Effector memory CD4-positive, alpha-beta T cell (primary cell): Measurements from ENCODE around the gene PGGHG.
A peak's percentile ranks its signal among the peaks of the same experiment; 100 is the strongest.
"Not testable (repeated sequence)": the region's sequence is repeated elsewhere in the genome, so short reads cannot be mapped to it uniquely, and the experiment has no call there.

ENCODE experiments used
- DNase-seq, 3 donors: peaks; one replicate each; pipeline ENCODE4 v3.0.0-alpha.2; 2020
- H3K27ac ChIP-seq: 2 replicates; pipeline ENCODE4 v1.7.0; 2013; ENCODE audit warnings: mild to moderate bottlenecking, low read length, moderate library complexity; ENCODE audit not compliant: insufficient read depth, poor library complexity, severe bottlenecking
- H3K27me3 ChIP-seq: replicated peaks from 2 replicates; pipeline ENCODE4 v1.7.0; 2013; ENCODE audit warnings: mild to moderate bottlenecking, low read length; ENCODE audit not compliant: insufficient read depth, control insufficient read depth, poor library complexity, severe bottlenecking
- H3K36me3 ChIP-seq: 2 replicates; pipeline ENCODE4 v1.7.0; 2013; ENCODE audit warnings: mild to moderate bottlenecking, low read length, moderate library complexity; ENCODE audit not compliant: control insufficient read depth, insufficient read depth
- H3K4me1 ChIP-seq: 2 replicates; pipeline ENCODE4 v1.7.0; 2013; ENCODE audit warnings: low read length, mild to moderate bottlenecking; ENCODE audit not compliant: control insufficient read depth, insufficient read depth, poor library complexity, severe bottlenecking
- H3K4me3 ChIP-seq: 2 replicates; pipeline ENCODE4 v1.7.0; 2013; ENCODE audit warnings: low read length, low read depth, mild to moderate bottlenecking; ENCODE audit not compliant: insufficient read depth, poor library complexity, severe bottlenecking
- H3K9me3 ChIP-seq: 2 replicates; pipeline ENCODE4 v1.7.0; 2013; ENCODE audit warnings: mild to moderate bottlenecking, low read length, moderate library complexity; ENCODE audit not compliant: control insufficient read depth

Gene PGGHG

DNA sequence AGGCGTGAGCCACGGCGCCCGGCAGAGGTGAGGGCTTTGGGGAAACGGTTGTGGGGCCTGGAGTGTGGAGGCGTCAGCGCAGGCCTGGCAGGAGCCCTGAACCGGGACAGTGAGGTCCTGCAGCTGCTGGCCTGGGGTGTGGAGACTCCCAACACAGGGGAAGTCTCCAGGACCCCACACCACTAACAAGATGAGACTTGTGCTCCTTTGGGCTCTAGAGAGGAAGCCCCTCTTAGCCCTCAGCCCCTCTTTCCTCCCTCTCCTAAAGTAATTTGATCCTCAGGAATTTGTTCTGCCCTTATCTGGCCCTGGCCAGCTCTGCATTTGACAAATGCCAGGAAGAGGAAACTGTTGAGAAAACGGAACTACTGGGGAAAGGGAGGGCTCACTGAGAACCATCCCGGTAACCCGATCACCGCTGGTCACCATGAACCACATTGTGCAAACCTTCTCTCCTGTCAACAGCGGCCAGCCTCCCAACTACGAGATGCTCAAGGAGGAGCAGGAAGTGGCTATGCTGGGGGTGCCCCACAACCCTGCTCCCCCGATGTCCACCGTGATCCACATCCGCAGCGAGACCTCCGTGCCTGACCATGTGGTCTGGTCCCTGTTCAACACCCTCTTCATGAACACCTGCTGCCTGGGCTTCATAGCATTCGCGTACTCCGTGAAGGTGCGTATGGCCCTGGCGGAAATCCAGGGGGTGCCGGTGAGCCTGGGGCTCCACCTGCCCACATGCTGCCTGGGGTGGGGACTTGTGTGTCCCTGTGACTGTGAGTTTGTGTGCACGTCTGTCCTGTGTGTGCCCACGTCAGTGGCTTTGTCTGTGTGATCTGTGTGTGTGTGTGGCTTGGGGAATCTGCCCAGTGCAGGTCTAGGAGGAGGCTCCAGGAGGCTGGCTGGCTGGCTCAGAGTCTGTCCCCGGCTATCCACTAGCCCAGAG lies 19.1 kb downstream of the PGGHG start, which contains the start of gene IFITM2:
Gene IFITM2 (plus strand): TSS at position 51 of the 943 bp plus-strand sequence. CDS start 377 bp downstream, at position 428.
- Histone ChIP-seq H3K27ac (peak within 1 kb of the TSS; percentile 78), H3K4me1 (peaks cover 37% of the 10 kb centered on the region), H3K4me3 (peak within 1 kb of the TSS; percentile 53)

DNA sequence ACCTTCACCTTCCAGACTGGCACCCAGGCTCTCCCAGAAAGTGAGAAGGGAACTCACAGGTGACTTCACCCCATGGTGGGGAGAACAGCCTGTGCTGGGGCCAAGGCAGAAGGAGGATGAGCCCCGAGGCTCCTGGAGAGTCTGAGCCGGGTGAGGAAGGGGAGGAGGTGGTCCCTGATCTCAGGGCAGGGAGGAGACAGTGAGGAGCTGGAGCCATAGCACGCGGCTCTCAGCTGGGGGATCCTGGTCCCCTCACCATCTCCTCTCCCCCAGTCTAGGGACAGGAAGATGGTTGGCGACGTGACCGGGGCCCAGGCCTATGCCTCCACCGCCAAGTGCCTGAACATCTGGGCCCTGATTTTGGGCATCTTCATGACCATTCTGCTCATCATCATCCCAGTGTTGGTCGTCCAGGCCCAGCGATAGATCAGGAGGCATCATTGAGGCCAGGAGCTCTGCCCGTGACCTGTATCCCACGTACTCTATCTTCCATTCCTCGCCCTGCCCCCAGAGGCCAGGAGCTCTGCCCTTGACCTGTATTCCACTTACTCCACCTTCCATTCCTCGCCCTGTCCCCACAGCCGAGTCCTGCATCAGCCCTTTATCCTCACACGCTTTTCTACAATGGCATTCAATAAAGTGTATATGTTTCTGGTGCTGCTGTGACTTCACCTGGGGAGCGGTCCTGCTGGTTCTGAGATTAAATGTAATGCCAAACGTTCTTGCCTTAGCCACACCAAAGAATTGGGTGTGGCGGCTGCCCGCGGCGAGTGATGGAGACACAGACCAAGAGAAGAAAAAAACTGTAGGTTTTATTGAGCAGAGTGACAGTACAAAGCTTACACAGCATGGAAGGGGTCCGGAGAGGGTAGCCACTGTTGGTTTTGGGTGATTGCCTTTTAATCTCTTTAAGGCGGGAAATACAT lies 20.1 kb downstream of the PGGHG start:
- not testable (repeated sequence) for DNase-seq
- Histone ChIP-seq H3K27ac (peak overlapping the region; percentile 78), H3K4me1 (peaks cover 43% of the 10 kb centered on the region)

More for the DNA sequence above, 19.1 kb downstream of the PGGHG start, which contains the start of gene IFITM2:
- not testable (repeated sequence) for H3K27me3 ChIP-seq, H3K9me3 ChIP-seq, H3K36me3 ChIP-seq
- DNase-seq = peak; percentile 36 to 51 (median 39)

GRCh38 chr11:309979-310572 lies 21.1 kb downstream of the PGGHG start:
- H3K27me3 ChIP-seq, DNase-seq, H3K36me3 ChIP-seq, H3K9me3 ChIP-seq: not testable (repeated sequence)
- H3K27ac ChIP-seq = peak overlapping the region; percentile 78
- peak overlapping the region; percentile 44 for H3K4me3 ChIP-seq
- peaks cover 39% of the 10 kb centered on the region for H3K4me1 ChIP-seq

More for the DNA sequence above, 20.1 kb downstream of the PGGHG start:
- H3K4me3 ChIP-seq = peak overlapping the region; percentile 44
- H3K36me3 ChIP-seq, H3K27me3 ChIP-seq, H3K9me3 ChIP-seq: not testable (repeated sequence)

DNA sequence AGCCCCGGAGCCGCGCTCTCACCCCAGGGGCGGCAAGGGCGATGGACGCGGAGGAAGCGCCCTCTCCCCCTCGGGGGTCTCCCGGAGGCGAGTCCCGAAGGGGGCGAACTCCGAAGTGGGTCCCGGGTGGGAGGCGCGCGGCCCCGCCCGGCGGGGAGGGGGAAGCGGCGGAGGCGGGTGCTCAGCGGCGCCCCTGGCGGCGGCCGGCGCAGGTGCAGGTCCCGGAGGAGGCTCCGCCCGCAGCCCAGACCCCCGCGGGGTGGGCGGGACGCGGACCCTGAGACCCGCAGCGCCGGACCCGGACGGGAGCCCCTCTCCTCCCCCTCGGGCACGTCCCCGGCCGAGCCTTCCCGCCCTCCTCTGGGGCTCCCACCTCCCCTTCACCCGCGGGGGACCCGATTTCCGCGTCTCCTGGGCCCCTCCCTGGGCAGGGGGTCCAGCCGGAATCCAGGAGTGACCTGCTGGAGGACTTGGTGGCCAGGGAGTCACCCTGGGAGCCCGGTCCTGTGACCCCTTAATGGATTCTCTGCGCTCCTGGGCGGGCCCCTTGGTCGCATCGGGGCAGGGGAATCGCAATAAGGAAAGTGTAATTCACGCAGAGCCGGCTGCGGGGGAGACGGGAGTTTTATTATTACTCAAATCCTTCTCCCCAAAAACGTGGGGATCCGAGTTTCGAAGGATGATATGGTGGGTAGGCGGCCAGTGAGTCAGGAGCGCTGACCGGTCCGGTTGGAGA lies 22.3 kb downstream of the PGGHG start:
- H3K9me3 ChIP-seq, H3K36me3 ChIP-seq, H3K27me3 ChIP-seq, DNase-seq: not testable (repeated sequence)
- peak overlapping the region; percentile 87 for H3K4me3 ChIP-seq
- H3K27ac ChIP-seq = peak overlapping the region; percentile 77
- H3K4me1 ChIP-seq = peaks cover 39% of the 10 kb centered on the region

GRCh38 chr11:312092-312816 lies 23.3 kb downstream of the PGGHG start:
- DNase-seq = no peak
- H3K4me3 ChIP-seq = peak overlapping the region; percentile 87
- peaks cover 35% of the 10 kb centered on the region for H3K4me1 ChIP-seq
- H3K36me3 ChIP-seq = peaks cover 7% of the 10 kb centered on the region
- H3K9me3 ChIP-seq = no peaks in the 10 kb centered on the region
- H3K27ac ChIP-seq = peak overlapping the region; percentile 77
- no peaks in the 10 kb centered on the region for H3K27me3 ChIP-seq

DNA sequence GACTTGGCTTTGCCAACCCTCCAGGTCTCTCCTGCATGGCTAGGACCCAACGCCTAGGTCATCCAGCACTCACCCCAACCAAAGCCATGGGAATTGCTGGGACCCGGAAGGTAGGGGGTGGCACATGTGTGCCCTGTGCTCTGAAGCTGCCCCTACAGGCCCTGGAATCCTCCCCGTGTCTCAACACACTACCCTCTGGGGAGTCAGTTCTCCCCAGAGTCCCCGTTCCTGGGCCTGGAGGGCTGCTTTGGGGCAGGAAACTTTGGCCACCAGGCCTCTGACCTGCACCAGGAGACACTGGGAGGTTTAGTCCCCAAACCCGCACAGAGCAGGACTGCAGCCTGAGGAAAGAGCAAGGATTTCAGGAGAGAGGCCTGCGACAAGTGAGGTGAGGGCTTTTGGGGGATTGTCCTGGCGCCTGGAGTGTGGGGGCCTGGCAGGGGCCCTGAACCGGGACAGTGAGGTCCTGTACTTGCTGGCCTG lies 24.4 kb downstream of the PGGHG start:
- peak overlapping the region; percentile 87 for H3K4me3 ChIP-seq
- no peak for DNase-seq
- peak overlapping the region; percentile 77 for H3K27ac ChIP-seq

DNA sequence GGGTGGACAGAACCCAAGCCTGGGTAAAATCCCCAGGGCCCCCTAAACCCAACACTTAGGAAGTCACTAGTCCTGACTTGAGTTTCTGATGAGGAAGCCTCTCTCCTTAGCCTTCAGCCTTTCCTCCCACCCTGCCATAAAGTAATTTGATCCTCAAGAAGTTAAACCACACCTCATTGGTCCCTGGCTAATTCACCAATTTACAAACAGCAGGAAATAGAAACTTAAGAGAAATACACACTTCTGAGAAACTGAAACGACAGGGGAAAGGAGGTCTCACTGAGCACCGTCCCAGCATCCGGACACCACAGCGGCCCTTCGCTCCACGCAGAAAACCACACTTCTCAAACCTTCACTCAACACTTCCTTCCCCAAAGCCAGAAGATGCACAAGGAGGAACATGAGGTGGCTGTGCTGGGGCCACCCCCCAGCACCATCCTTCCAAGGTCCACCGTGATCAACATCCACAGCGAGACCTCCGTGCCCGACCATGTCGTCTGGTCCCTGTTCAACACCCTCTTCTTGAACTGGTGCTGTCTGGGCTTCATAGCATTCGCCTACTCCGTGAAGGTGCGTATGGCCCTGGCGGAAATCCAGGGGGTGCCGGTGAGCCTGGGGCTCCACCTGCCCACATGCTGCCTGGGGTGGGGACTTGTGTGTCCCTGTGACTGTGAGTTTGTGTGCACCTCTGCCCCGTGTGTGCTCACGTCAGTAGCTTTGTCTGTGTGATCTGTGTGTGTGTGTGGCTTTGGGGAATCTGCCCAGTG lies 25.0 kb downstream of the PGGHG start, which contains the start of gene IFITM1:
Gene IFITM1 (plus strand): TSS at position 254 of the 767 bp plus-strand sequence. CDS start 131 bp downstream, at position 385.
- H3K27ac ChIP-seq = peak within 1 kb of the TSS; percentile 77

More for the DNA sequence above, 24.4 kb downstream of the PGGHG start:
- peaks cover 34% of the 10 kb centered on the region for H3K4me1 ChIP-seq
- no peaks in the 10 kb centered on the region for H3K27me3 ChIP-seq
- peaks cover 7% of the 10 kb centered on the region for H3K36me3 ChIP-seq
- no peaks in the 10 kb centered on the region for H3K9me3 ChIP-seq

GRCh38 chr11:314554-314875 lies 25.6 kb downstream of the PGGHG start:
- peak overlapping the region; percentile 77 for H3K27ac ChIP-seq
- peak overlapping the region; percentile 87 for H3K4me3 ChIP-seq
- not testable (repeated sequence) for H3K27me3 ChIP-seq, H3K36me3 ChIP-seq, H3K9me3 ChIP-seq, DNase-seq
- peaks cover 29% of the 10 kb centered on the region for H3K4me1 ChIP-seq

More for the DNA sequence above, 25.0 kb downstream of the PGGHG start, which contains the start of gene IFITM1:
- Histone ChIP-seq H3K27me3 (no peaks in the 10 kb centered on the region), H3K4me1 (peaks cover 33% of the 10 kb centered on the region), H3K36me3 (peaks cover 7% of the 10 kb centered on the region), H3K4me3 (peak within 1 kb of the TSS; percentile 87), H3K9me3 (no peaks in the 10 kb centered on the region)
- peak; percentile 40 to 67 (median 55) for DNase-seq
